Peyer's patch (tissue), 4 donors: ENCODE measurements around the gene ZW10.

Experiments
- CTCF ChIP-seq, 6 experiments: fragments of 450-650 bp in 4 of 6; fragments of 200-600 bp in 2 of 6; sonication (generic) in 1 of 6; IDR thresholded peaks; one replicate each; pipeline ENCODE4 v1.5.1; 2017 to 2019; ENCODE audit warnings: antibody characterized with exemption in 6 of 6, mild to moderate bottlenecking in 3 of 6, moderate library complexity in 1 of 6
- POLR2A ChIP-seq, 2 donors: fragments of 450-650 bp; IDR thresholded peaks; one replicate each; pipeline ENCODE4 v1.5.1; 2017; ENCODE audit warnings: antibody characterized with exemption in 2 of 2, mild to moderate bottlenecking in 2 of 2, moderate library complexity in 2 of 2

DNA sequence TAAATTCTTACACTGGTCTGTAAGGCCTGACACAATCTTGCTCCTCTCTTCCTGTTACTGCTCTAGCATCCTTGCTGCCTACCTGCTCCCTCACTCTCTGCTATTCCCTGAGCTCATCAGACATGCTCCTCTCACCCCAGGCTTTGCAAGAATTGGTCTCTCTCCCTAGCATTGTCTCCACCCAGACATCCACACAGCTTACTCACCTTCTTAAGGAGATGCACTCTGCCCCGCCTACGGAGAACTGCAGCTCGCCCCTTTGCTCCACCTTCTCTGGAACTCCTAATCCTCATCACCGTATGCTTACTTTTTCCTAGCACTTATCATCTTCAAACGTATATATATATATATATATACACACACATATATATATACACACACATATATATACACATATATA is 44.0 kb downstream of the ZW10 start:
- TF ChIP-seq CTCF (IDR thresholded peaks at IDR 0.05) = no peak
- no peak for TF ChIP-seq POLR2A (IDR thresholded peaks at IDR 0.05)
